22Rv1 (cell line): Measurements from ENCODE around the gene MMP15.
"Not testable (repeated sequence)": the region's sequence is repeated elsewhere in the genome, so short reads cannot be mapped to it uniquely, and the experiment has no call there.

Experiments
- H3K27ac ChIP-seq: fragments of 450-650 bp; 2 replicates; pipeline ENCODE4 v1.5.1; 2017
- CTCF ChIP-seq: fragments of 450-650 bp; IDR thresholded peaks from 2 replicates; pipeline ENCODE4 v1.5.1; 2017; ENCODE audit warnings: mild to moderate bottlenecking
- ZFX ChIP-seq: fragments of 450-650 bp; IDR thresholded peaks from 2 replicates; pipeline ENCODE4 v1.6.1; 2017; ENCODE audit warnings: antibody characterized with exemption, borderline replicate concordance

The MMP15 gene

GRCh38 chr16:58074657-58075056, 49.1 kb downstream of the MMP15 start:
- TF ChIP-seq CTCF: no peak
- no peak for TF ChIP-seq ZFX
- no peak overlapping the region for H3K27ac ChIP-seq

- H3K27ac ChIP-seq: no peak overlapping the region
- TF ChIP-seq CTCF (no peak), ZFX (no peak)
These were observed 51.0 kb downstream of the MMP15 start for GRCh38 chr16:58076514-58076913.

GRCh38 chr16:58077796-58078195, 52.2 kb downstream of the MMP15 start:
- TF ChIP-seq ZFX (no peak), CTCF (no peak)
- H3K27ac ChIP-seq: no peak overlapping the region

GRCh38 chr16:58080657-58081056, 55.1 kb downstream of the MMP15 start:
- not testable (repeated sequence) for H3K27ac ChIP-seq

GRCh38 chr16:58082381-58082780, 56.8 kb downstream of the MMP15 start:
- no peak overlapping the region for H3K27ac ChIP-seq
- TF ChIP-seq ZFX: no peak
- no peak for TF ChIP-seq CTCF

GRCh38 chr16:58084635-58085034, 59.1 kb downstream of the MMP15 start:
- TF ChIP-seq ZFX (no peak), CTCF (no peak)
- H3K27ac ChIP-seq: no peak overlapping the region

- TF ChIP-seq ZFX: no peak
- no peak for TF ChIP-seq CTCF
- H3K27ac ChIP-seq: no peak overlapping the region
These were observed 59.6 kb downstream of the MMP15 start for GRCh38 chr16:58085171-58085570.

- H3K27ac ChIP-seq: no peak overlapping the region
- TF ChIP-seq CTCF (no peak), ZFX (no peak)
These were observed 60.2 kb downstream of the MMP15 start for GRCh38 chr16:58085584-58086251.
